Activated naive CD4-positive, alpha-beta T cell treated with anti-CD3 and anti-CD28 coated beads, Interleukin-2, amount 10 ng/mL, durations not matched to agents 7 days and 5 days (primary cell): ENCODE measurements around the gene MAPRE2.
"Not testable (repeated sequence)": the region's sequence is repeated elsewhere in the genome, so short reads cannot be mapped to it uniquely, and the experiment has no call there.

Source experiments
- CTCF ChIA-PET: fragments of 350-600 bp; sonication (Branson Sonifier 250); formaldehyde crosslinking; loops from one replicate; lab custom pipeline; 2021; ENCODE audit warnings: antibody characterized with exemption; lab: Charles Lee
- DNase-seq: peaks from one replicate; pipeline ENCODE4 v3.0.0-alpha.2; 2020
- H3K27ac Mint-ChIP-seq: one replicate; pipeline ENCODE4 v1.8.0; 2021; ENCODE audit warnings: mild to moderate bottlenecking, moderate library complexity, mixed read lengths
- H3K27me3 Mint-ChIP-seq: one replicate; pipeline ENCODE4 v1.8.0; 2021; ENCODE audit warnings: mild to moderate bottlenecking, mixed read lengths
- H3K36me3 Mint-ChIP-seq: one replicate; pipeline ENCODE4 v1.8.0; 2021; ENCODE audit warnings: mixed read lengths
- H3K4me1 Mint-ChIP-seq: one replicate; pipeline ENCODE4 v1.8.0; 2021; ENCODE audit warnings: mixed read lengths
- H3K4me3 Mint-ChIP-seq: one replicate; pipeline ENCODE4 v1.8.0; 2021; ENCODE audit warnings: mild to moderate bottlenecking, moderate library complexity, mixed read lengths
- H3K9me3 Mint-ChIP-seq: one replicate; pipeline ENCODE4 v1.8.0; 2021; ENCODE audit warnings: mixed read lengths

Gene MAPRE2

GRCh38 chr18:35158728-35159450 is 117.7 kb downstream of the MAPRE2 start:
- Mint-ChIP-seq H3K27ac (peak overlapping the region; percentile 80), H3K9me3 (no peaks in the 10 kb centered on the region), H3K36me3 (no peaks in the 10 kb centered on the region), H3K4me1 (peaks cover 28% of the 10 kb centered on the region), H3K4me3 (no peak overlapping the region), H3K27me3 (no peaks in the 10 kb centered on the region)
- DNase-seq, result peak; percentile 30
- CTCF ChIA-PET, result interaction anchor here (1.4 kb wide), 1 partner anchor 32 kb away, joined by 3 read pairs; no protein-coding TSS in a partner anchor

GRCh38 chr18:35159782-35160181 is 118.6 kb downstream of the MAPRE2 start:
- Mint-ChIP-seq H3K4me3 (no peak overlapping the region), H3K4me1 (peaks cover 20% of the 10 kb centered on the region), H3K27me3 (no peaks in the 10 kb centered on the region), H3K36me3 (no peaks in the 10 kb centered on the region), H3K9me3 (no peaks in the 10 kb centered on the region), H3K27ac (no peak overlapping the region)
- DNase-seq, result no peak
- CTCF ChIA-PET, result interaction anchor here (0.8 to 1.8 kb wide), 3 partner anchors 12 to 130 kb away, joined by 3 to 4 read pairs (median 4); partner anchors contain the start of gene MAPRE2

DNA sequence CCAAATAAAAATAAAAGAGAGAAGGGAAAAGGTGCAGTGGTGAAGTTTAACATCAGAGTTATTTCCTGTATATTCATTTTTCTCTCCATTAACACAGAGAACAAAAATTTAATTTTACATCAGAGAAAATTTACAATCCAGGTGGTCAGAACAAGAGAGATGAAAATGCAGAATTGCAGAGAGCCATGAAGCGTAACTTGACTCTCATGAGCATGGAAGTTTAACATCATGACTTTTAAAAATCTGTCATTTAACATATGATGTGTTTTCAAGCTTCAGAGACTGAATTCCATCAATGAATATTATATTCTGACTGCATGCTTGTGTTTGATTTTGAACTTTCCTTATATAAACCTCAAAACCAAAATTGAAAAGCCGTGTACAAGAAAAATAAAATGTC is 120.3 kb downstream of the MAPRE2 start:
- H3K36me3 Mint-ChIP-seq, result no peaks in the 10 kb centered on the region
- H3K4me1 Mint-ChIP-seq, result peaks cover 17% of the 10 kb centered on the region
- no peak for DNase-seq
- no peak overlapping the region for H3K27ac Mint-ChIP-seq
- no peaks in the 10 kb centered on the region for H3K27me3 Mint-ChIP-seq
- CTCF ChIA-PET, result interaction anchor here (1.2 kb wide), 1 partner anchor 10 kb away, joined by 5 read pairs; no protein-coding TSS in a partner anchor
- no peaks in the 10 kb centered on the region for H3K9me3 Mint-ChIP-seq
- no peak overlapping the region for H3K4me3 Mint-ChIP-seq

DNA sequence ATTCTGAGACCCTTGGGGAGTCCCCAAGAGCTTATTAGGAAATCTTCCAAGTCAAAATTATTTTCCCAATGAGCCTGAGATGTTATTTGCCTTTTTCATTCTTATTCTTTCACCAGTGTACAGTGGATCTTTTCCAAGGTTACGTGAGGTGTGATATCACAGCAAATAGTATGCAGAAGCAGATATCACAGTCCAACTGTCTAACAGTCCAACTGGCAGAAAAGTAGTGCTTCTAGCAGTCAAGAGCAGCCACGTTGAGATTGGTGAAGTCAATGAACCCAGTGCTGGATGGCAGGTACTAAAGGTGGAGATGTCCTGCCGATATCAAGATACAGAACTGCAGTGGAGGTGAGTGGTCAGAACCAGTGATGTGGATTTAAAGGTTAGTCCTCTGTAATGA is 120.7 kb downstream of the MAPRE2 start:
- no peaks in the 10 kb centered on the region for H3K9me3 Mint-ChIP-seq
- peaks cover 17% of the 10 kb centered on the region for H3K4me1 Mint-ChIP-seq
- no peak overlapping the region for H3K27ac Mint-ChIP-seq
- CTCF ChIA-PET, result interaction anchor here (1.2 kb wide), 1 partner anchor 9 kb away, joined by 5 read pairs; no protein-coding TSS in a partner anchor
- no peak overlapping the region for H3K4me3 Mint-ChIP-seq
- DNase-seq, result no peak
- H3K27me3 Mint-ChIP-seq, result no peaks in the 10 kb centered on the region
- H3K36me3 Mint-ChIP-seq, result no peaks in the 10 kb centered on the region

GRCh38 chr18:35163014-35163539 is 121.9 kb downstream of the MAPRE2 start:
- no peaks in the 10 kb centered on the region for H3K27me3 Mint-ChIP-seq
- no peak overlapping the region for H3K4me3 Mint-ChIP-seq
- CTCF ChIA-PET, result interaction anchor here (1.2 kb wide), 1 partner anchor 8 kb away, joined by 5 read pairs; no protein-coding TSS in a partner anchor
- H3K36me3 Mint-ChIP-seq, result no peaks in the 10 kb centered on the region
- no peak for DNase-seq
- H3K9me3 Mint-ChIP-seq, result no peaks in the 10 kb centered on the region
- no peak overlapping the region for H3K27ac Mint-ChIP-seq
- peaks cover 15% of the 10 kb centered on the region for H3K4me1 Mint-ChIP-seq

DNA sequence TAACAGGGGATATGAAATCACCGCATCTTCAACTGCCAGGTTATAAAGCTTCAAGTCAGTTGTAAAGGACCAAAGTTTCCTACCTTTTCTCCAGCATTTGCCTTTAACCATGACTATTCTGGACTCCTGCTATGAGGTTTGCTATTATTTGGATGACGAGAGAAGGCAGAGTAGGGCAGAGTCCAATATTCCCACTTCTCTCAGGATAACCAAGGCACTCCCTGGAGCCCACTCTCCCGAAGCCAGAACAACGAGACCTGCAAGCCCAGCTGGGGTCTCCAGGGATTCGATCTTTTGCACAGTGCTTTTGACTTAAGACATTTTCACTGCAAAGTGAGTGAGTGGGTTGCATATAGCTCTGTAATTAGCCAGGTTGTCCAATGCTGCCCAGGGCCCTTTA is 122.5 kb downstream of the MAPRE2 start:
- no peaks in the 10 kb centered on the region for H3K9me3 Mint-ChIP-seq
- peaks cover 10% of the 10 kb centered on the region for H3K4me1 Mint-ChIP-seq
- H3K36me3 Mint-ChIP-seq, result no peaks in the 10 kb centered on the region
- no peaks in the 10 kb centered on the region for H3K27me3 Mint-ChIP-seq
- no peak overlapping the region for H3K27ac Mint-ChIP-seq
- H3K4me3 Mint-ChIP-seq, result no peak overlapping the region
- CTCF ChIA-PET, result no interaction called here
- no peak for DNase-seq

- peaks cover 6% of the 10 kb centered on the region for H3K4me1 Mint-ChIP-seq
- H3K27me3 Mint-ChIP-seq, result no peaks in the 10 kb centered on the region
- H3K27ac Mint-ChIP-seq, result no peak overlapping the region
- H3K36me3 Mint-ChIP-seq, result no peaks in the 10 kb centered on the region
- H3K9me3 Mint-ChIP-seq, result no peaks in the 10 kb centered on the region
- H3K4me3 Mint-ChIP-seq, result no peak overlapping the region
- CTCF ChIA-PET, result no interaction called here
- no peak for DNase-seq
These were observed 122.9 kb downstream of the MAPRE2 start for GRCh38 chr18:35164133-35164532.

- no peak for DNase-seq
- Mint-ChIP-seq H3K27ac (no peak overlapping the region), H3K4me1 (no peaks in the 10 kb centered on the region), H3K4me3 (no peak overlapping the region), H3K36me3 (no peaks in the 10 kb centered on the region), H3K27me3 (no peaks in the 10 kb centered on the region), H3K9me3 (no peaks in the 10 kb centered on the region)
- CTCF ChIA-PET, result no interaction called here
These were observed 126.1 kb downstream of the MAPRE2 start for GRCh38 chr18:35167332-35167731.

GRCh38 chr18:35167857-35168256 is 126.6 kb downstream of the MAPRE2 start:
- CTCF ChIA-PET, result no interaction called here
- H3K4me3 Mint-ChIP-seq, result no peak overlapping the region
- H3K4me1 Mint-ChIP-seq, result no peaks in the 10 kb centered on the region
- no peak overlapping the region for H3K27ac Mint-ChIP-seq
- no peaks in the 10 kb centered on the region for H3K36me3 Mint-ChIP-seq
- DNase-seq, result no peak
- H3K27me3 Mint-ChIP-seq, result no peaks in the 10 kb centered on the region
- no peaks in the 10 kb centered on the region for H3K9me3 Mint-ChIP-seq

DNA sequence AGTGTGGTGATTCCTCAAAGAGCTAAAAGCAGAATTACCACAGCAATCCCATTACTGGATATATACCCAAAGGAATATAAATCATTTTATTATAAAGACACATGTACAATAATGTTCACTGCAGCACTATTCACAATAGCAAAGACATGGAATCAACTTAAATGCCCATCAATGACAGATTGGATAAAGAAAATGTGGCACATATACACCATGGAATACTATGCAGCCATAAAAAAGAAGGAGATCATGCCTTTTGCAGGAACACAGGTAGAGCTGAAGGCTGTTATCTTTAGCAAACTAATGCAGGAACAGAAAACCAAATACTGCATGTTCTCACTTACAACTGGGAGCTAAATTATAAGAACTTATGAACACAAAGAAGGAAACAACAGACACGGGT is 129.1 kb downstream of the MAPRE2 start:
- not testable (repeated sequence) for DNase-seq, H3K9me3 Mint-ChIP-seq, H3K27ac Mint-ChIP-seq, H3K27me3 Mint-ChIP-seq, H3K4me3 Mint-ChIP-seq, H3K36me3 Mint-ChIP-seq, H3K4me1 Mint-ChIP-seq
- CTCF ChIA-PET, result interaction anchor here (1.0 kb wide), 1 partner anchor 27 kb away, joined by 3 read pairs; no protein-coding TSS in a partner anchor

DNA sequence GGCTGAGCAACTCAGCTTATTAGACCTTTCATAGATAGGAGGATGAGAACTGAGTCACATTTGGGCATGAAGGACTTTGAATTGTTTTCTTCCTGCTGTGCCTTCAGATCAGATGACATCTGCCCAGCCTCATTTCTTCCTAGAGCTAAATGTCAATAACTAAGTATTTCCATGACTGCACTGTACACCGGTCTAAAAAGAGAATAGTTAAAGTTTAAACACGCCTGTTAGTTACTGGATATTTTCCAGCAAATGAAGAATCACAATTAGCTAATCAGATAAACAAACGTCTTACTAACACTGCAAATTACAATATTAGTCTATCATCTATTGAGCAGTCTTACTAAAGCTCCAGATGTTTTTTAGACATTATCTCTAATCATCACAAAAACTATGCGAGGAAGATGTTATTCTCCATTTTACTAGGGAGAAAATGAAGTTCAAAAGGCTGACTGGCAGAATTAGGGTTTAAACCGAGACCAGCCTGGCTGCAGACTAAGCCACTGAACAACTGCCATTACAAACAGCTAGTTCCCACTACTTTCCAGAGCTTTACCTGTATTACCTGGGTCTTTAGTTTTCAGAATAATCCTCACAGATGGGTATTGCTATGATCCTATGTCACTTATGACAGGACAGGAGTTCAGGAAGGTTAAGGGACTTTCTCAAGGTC is 130.2 kb downstream of the MAPRE2 start:
- peaks cover 9% of the 10 kb centered on the region for H3K4me1 Mint-ChIP-seq
- no peak for DNase-seq
- H3K36me3 Mint-ChIP-seq, result no peaks in the 10 kb centered on the region
- CTCF ChIA-PET, result interaction anchor here (1.0 to 1.4 kb wide), 2 partner anchors 9 to 11 kb away, joined by 4 to 5 read pairs; no protein-coding TSS in a partner anchor
- H3K27ac Mint-ChIP-seq, result no peak overlapping the region
- H3K27me3 Mint-ChIP-seq, result no peaks in the 10 kb centered on the region
- no peak overlapping the region for H3K4me3 Mint-ChIP-seq
- peaks cover 8% of the 10 kb centered on the region for H3K9me3 Mint-ChIP-seq

DNA sequence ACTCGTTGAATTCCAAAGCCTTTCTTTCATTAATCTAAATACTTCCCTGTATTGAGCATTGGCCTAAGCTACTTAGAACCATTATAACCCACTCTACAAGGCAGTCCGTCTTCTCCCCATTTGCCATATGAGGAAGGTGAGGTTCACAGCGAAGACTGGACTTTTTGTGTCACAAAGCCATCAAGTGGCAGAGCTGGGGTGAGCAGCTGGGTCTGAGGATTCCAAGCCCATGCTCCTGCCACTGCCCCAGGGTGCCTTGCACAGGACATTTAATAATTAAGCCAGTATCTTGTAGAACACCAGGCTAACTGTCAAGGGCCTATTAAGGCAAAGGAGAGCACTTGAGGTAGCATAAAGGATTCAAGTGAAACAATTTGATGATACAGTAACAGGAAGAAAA is 130.8 kb downstream of the MAPRE2 start:
- Mint-ChIP-seq H3K4me1 (peaks cover 9% of the 10 kb centered on the region), H3K4me3 (no peak overlapping the region), H3K9me3 (peaks cover 9% of the 10 kb centered on the region), H3K27ac (no peak overlapping the region), H3K36me3 (no peaks in the 10 kb centered on the region), H3K27me3 (no peaks in the 10 kb centered on the region)
- CTCF ChIA-PET, result interaction anchor here (1.4 kb wide), 1 partner anchor 12 kb away, joined by 4 read pairs; no protein-coding TSS in a partner anchor
- DNase-seq, result no peak

GRCh38 chr18:35172451-35173035 is 131.3 kb downstream of the MAPRE2 start:
- CTCF ChIA-PET, result interaction anchor here (1.4 kb wide), 1 partner anchor 12 kb away, joined by 4 read pairs; no protein-coding TSS in a partner anchor
- H3K27ac Mint-ChIP-seq, result no peak overlapping the region

More at GRCh38 chr18:35172451-35173035, 131.3 kb downstream of the MAPRE2 start:
- H3K9me3 Mint-ChIP-seq, result peaks cover 10% of the 10 kb centered on the region
- H3K4me1 Mint-ChIP-seq, result peaks cover 9% of the 10 kb centered on the region
- no peaks in the 10 kb centered on the region for H3K36me3 Mint-ChIP-seq
- no peak overlapping the region for H3K4me3 Mint-ChIP-seq
- no peak for DNase-seq
- no peaks in the 10 kb centered on the region for H3K27me3 Mint-ChIP-seq
